ENCODE results near the gene UGT1A7. TPM values are rescaled to one million over a fixed set of nuclear protein-coding genes. Genes with fewer than 3 reads are reported as not detected.

The UGT1A7 gene
- total and polyA plus RNA-seq, 12 donors, result 0.11 to 10.1 (median 0.74) TPM; not detected in 3

DNA sequence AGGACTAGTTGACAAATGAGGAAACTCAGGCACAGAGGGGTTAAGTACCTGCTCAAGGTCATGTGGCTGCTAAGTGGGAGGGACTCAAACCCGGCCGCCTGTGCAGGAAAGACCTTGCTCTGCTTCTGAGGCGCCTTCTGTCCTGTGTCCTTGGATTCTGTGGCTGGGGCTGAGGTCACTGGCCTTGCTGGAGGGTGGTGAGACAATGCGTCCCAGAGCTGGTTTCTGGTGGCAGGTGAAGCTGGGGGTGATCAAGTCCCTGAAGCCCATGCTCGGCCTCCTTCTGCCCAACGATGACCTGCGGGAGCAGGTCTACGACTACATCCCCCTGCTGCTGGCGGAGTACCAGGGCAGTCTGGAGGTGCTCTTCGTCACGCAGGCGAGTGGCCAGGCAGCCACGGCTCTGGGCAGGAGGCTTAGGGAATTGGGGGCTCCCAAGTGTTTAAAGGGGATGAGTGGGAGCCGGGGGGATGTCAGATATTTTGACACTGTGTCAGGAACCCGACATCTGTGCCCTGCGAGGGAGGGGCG is 112.5 kb downstream of the UGT1A7 start:
- TF ChIP-seq CTCF (IDR thresholded peaks at IDR 0.05) (no peak), POLR2A (IDR thresholded peaks at IDR 0.05) (no peak)
- H3K27me3 ChIP-seq, result no peaks in the 10 kb centered on the region
- peak in 2 of 7 donors; percentile 4 to 29 for DNase-seq
- H3K4me1 ChIP-seq (replicated peaks in 1 of 2), result no peaks in the 10 kb centered on the region
- no peaks in the 10 kb centered on the region for H3K36me3 ChIP-seq (replicated peaks in 1 of 2)
- H3K27ac ChIP-seq, result no peak overlapping the region
- intact Hi-C loops (cut with DNase I), result no loop called here
- H3K4me3 ChIP-seq, result no peak overlapping the region
- WGBS, 4 donors, result 40 to 79% (median 72%) methylated on average over 5 to 17 of the region's 17 CpGs
- H3K9me3 ChIP-seq (replicated peaks in 1 of 3), result no peaks in the 10 kb centered on the region

DNA sequence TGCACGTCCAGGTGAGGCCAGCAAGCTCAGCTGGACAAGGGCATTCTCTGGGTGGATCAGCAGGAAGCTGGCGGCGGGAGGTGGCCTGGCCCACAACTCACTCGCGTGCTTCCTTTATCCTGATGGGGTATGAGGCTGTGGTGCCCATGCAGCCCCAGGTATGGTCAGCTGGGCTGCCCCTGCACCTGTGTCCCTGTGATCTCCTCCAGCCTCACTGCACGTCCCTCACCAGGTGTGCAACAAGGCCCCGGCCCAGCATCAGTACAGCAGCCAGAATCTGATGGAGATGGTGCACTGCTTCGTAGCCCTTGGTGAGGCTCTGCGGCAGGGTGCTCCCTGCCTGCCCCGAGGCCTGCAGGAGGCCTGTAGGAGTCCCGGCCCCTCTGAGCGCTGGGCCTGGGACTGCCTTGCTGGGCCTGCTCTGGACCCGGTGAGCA is 114.1 kb downstream of the UGT1A7 start:
- H3K27ac ChIP-seq, result no peak overlapping the region
- WGBS, 4 donors, result 91 to 96% (median 95%) methylated on average over 8 to 13 of the region's 13 CpGs; no CpG with 5 or more reads in 1 of the 4 donors
- H3K9me3 ChIP-seq (replicated peaks in 1 of 3), result no peaks in the 10 kb centered on the region
- peak in 1 of 7 donors; percentile 23 for DNase-seq
- no peak overlapping the region for H3K4me3 ChIP-seq
- no peaks in the 10 kb centered on the region for H3K4me1 ChIP-seq (replicated peaks in 1 of 2)
- H3K27me3 ChIP-seq, result no peaks in the 10 kb centered on the region
- intact Hi-C loops (cut with DNase I), result no loop called here
- no peaks in the 10 kb centered on the region for H3K36me3 ChIP-seq (replicated peaks in 1 of 2)
- TF ChIP-seq POLR2A (IDR thresholded peaks at IDR 0.05) (no peak), CTCF (IDR thresholded peaks at IDR 0.05) (no peak)

DNA sequence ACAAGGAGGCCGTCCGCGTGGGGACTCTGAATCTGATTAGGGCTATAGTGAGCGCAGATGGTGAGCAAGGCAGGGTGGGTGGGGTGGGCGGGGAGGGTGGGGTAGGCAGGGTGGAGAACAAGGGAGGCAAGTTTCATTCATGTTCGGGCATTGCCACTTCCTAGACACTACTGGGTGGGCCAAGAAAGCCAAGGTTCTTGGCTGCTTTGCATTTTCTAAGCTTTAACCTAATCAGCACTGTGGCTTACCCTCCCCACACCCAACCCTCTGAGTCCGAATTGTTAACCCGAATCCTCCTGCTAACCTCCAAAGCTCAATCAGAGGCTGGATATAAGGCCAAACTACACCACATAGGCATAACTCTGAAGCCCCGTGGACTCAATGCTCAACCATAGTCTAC is 114.6 kb downstream of the UGT1A7 start:
- peak in 1 of 7 donors; percentile 2 for DNase-seq
- no peaks in the 10 kb centered on the region for H3K27me3 ChIP-seq
- no peak overlapping the region for H3K4me3 ChIP-seq
- no peak for TF ChIP-seq POLR2A (IDR thresholded peaks at IDR 0.05)
- no peak for TF ChIP-seq CTCF (IDR thresholded peaks at IDR 0.05)
- H3K9me3 ChIP-seq (replicated peaks in 1 of 3), result no peaks in the 10 kb centered on the region
- H3K36me3 ChIP-seq (replicated peaks in 1 of 2), result no peaks in the 10 kb centered on the region
- H3K4me1 ChIP-seq (replicated peaks in 1 of 2), result no peaks in the 10 kb centered on the region
- 86 to 91% (median 90%) methylated on average over 8 to 9 of the region's 9 CpGs for WGBS, 4 donors
- intact Hi-C loops (cut with DNase I), result no loop called here
- H3K27ac ChIP-seq, result no peak overlapping the region

- DNase-seq, result peak in 1 of 7 donors; percentile 9
- intact Hi-C loops (cut with DNase I), result no loop called here
- Histone ChIP-seq H3K27me3 (peaks cover 4% of the 10 kb centered on the region), H3K4me1 (replicated peaks in 1 of 2) (no peaks in the 10 kb centered on the region), H3K36me3 (replicated peaks in 1 of 2) (no peaks in the 10 kb centered on the region), H3K4me3 (no peak overlapping the region), H3K9me3 (replicated peaks in 1 of 3) (no peaks in the 10 kb centered on the region), H3K27ac (no peak overlapping the region)
- 64 to 83% (median 78%) methylated on average over 9 to 14 of the region's 14 CpGs for WGBS, 4 donors
- TF ChIP-seq POLR2A (IDR thresholded peaks at IDR 0.05) (no peak), CTCF (IDR thresholded peaks at IDR 0.05) (no peak)
Measured at GRCh38 chr2:233798335-233799086, 116.8 kb downstream of the UGT1A7 start.

Data from adrenal gland (tissue), 12 donors.